ENCODE data around the gene ZNF682.
"Not testable (repeated sequence)": the region's sequence is repeated elsewhere in the genome, so short reads cannot be mapped to it uniquely, and the experiment has no call there.

The ZNF682 gene

DNA sequence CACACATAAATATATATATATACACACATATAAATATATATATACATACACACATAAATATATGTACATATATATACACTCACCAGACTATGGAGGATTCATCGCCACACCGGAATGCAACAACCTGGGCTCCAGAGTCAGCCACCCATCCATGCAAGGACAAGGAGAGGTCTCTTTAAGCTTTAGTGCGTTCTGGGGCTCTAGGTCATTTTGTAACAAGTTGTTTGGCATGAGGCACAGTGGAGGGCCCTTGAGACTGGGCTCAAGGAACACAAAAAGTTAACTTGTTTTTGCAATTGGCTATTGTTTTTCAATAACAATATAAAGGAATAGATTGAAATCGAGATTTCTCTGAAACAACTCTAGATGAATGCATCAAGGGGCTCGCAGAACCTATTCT lies 33.6 kb upstream of the ZNF682 start:
- TF ChIP-seq ZNF776 (tag by site-specific recombination; IDR thresholded peaks at IDR 0.05; ENCODE audit: borderline replicate concordance) (no peak), ZNF529 (tag by site-specific recombination; IDR thresholded peaks at IDR 0.05; ENCODE audit: insufficient replicate concordance) (no peak)
- Histone ChIP-seq H3K27ac (ENCODE audit: extremely low read depth, low read depth, low read length) (no peak overlapping the region), H3K4me1 (ENCODE audit: control insufficient read depth, insufficient read depth, low read length) (no peaks in the 10 kb centered on the region), H3K9me3 (ENCODE audit: control insufficient read depth, insufficient read depth, low read depth, low read length) (no peaks in the 10 kb centered on the region), H3K36me3 (ENCODE audit: control insufficient read depth in 2 of 2, insufficient read depth in 1 of 2, low read length in 2 of 2) (no peaks in the 10 kb centered on the region), H3K4me3 (ENCODE audit: low read depth, low read length) (no peak overlapping the region)
- ChIA-PET POLR2A (no interaction called here), CTCF (no interaction called here)

DNA sequence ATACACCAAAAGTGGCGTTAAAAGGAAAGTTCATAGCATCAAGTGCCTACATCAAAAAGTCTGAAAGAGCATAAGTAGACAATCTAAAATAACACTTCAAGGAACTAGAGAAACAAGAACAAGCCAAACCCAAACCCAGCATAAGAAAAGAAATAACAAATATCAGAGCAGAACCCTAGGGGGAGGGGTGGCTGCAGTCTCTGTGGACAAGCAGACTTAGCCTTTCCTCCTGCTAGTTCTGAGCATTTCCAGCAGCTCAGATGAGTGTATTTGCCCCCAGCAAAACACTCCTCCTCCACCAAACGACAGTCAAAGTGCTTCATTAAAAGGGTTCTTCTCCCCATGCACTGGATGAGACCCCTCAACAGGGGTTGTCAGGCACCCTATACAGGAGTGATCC lies 31.4 kb upstream of the ZNF682 start:
- Histone ChIP-seq H3K36me3 (ENCODE audit: control insufficient read depth in 2 of 2, insufficient read depth in 1 of 2, low read length in 2 of 2) (no peaks in the 10 kb centered on the region), H3K27ac (ENCODE audit: extremely low read depth, low read depth, low read length) (no peak overlapping the region), H3K4me3 (ENCODE audit: low read depth, low read length) (no peak overlapping the region), H3K4me1 (ENCODE audit: control insufficient read depth, insufficient read depth, low read length) (no peaks in the 10 kb centered on the region), H3K9me3 (ENCODE audit: control insufficient read depth, insufficient read depth, low read depth, low read length) (no peaks in the 10 kb centered on the region)
- ChIA-PET POLR2A (no interaction called here), CTCF (no interaction called here)
- no peak for TF ChIP-seq ZNF175 (tag by site-specific recombination; IDR thresholded peaks at IDR 0.05)
- TF ChIP-seq, protein P1, sequence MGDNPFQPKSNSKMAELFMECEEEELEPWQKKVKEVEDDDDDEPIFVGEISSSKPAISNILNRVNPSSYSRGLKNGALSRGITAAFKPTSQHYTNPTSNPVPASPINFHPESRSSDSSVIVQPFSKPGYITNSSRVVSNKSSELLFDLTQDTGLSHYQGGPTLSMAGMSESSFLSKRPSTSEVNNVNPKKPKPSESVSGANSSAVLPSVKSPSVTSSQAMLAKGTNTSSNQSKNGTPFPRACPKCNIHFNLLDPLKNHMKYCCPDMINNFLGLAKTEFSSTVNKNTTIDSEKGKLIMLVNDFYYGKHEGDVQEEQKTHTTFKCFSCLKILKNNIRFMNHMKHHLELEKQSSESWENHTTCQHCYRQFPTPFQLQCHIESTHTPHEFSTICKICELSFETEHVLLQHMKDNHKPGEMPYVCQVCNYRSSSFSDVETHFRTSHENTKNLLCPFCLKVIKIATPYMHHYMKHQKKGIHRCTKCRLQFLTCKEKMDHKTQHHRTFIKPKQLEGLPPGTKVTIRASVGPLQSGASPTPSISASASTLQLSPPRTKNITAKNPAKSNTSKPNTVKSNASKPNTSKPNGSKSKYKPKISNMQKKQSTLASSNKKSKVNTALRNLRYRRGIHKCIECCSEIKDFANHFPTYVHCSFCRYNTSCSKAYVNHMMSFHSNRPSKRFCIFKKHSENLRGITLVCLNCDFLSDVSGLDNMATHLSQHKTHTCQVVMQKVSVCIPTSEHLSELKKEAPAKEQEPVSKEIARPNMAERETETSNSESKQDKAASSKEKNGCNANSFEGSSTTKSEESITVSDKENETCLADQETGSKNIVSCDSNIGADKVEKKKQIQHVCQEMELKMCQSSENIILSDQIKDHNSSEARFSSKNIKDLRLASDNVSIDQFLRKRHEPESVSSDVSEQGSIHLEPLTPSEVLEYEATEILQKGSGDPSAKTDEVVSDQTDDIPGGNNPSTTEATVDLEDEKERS (tag by site-specific recombination; IDR thresholded peaks at IDR 0.05) = no peak
- no peak for TF ChIP-seq ZNF133 (tag by site-specific recombination; IDR thresholded peaks at IDR 0.05)
- TF ChIP-seq KLF10 (tag by site-specific recombination; IDR thresholded peaks at IDR 0.05) = no peak
- TF ChIP-seq ZNF843 (tag by site-specific recombination; IDR thresholded peaks at IDR 0.05) = no peak
- TF ChIP-seq, protein P2, sequence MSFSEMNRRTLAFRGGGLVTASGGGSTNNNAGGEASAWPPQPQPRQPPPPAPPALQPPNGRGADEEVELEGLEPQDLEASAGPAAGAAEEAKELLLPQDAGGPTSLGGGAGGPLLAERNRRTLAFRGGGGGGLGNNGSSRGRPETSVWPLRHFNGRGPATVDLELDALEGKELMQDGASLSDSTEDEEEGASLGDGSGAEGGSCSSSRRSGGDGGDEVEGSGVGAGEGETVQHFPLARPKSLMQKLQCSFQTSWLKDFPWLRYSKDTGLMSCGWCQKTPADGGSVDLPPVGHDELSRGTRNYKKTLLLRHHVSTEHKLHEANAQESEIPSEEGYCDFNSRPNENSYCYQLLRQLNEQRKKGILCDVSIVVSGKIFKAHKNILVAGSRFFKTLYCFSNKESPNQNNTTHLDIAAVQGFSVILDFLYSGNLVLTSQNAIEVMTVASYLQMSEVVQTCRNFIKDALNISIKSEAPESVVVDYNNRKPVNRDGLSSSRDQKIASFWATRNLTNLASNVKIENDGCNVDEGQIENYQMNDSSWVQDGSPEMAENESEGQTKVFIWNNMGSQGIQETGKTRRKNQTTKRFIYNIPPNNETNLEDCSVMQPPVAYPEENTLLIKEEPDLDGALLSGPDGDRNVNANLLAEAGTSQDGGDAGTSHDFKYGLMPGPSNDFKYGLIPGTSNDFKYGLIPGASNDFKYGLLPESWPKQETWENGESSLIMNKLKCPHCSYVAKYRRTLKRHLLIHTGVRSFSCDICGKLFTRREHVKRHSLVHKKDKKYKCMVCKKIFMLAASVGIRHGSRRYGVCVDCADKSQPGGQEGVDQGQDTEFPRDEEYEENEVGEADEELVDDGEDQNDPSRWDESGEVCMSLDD (tag by site-specific recombination; IDR thresholded peaks at IDR 0.05) = no peak
- TF ChIP-seq, protein P3, sequence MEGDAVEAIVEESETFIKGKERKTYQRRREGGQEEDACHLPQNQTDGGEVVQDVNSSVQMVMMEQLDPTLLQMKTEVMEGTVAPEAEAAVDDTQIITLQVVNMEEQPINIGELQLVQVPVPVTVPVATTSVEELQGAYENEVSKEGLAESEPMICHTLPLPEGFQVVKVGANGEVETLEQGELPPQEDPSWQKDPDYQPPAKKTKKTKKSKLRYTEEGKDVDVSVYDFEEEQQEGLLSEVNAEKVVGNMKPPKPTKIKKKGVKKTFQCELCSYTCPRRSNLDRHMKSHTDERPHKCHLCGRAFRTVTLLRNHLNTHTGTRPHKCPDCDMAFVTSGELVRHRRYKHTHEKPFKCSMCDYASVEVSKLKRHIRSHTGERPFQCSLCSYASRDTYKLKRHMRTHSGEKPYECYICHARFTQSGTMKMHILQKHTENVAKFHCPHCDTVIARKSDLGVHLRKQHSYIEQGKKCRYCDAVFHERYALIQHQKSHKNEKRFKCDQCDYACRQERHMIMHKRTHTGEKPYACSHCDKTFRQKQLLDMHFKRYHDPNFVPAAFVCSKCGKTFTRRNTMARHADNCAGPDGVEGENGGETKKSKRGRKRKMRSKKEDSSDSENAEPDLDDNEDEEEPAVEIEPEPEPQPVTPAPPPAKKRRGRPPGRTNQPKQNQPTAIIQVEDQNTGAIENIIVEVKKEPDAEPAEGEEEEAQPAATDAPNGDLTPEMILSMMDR (tag by site-specific recombination; IDR thresholded peaks at IDR 0.05) = no peak
- TF ChIP-seq ZNF2 (tag by site-specific recombination; IDR thresholded peaks at IDR 0.05) = no peak
- TF ChIP-seq ZFP37 (tag by site-specific recombination; IDR thresholded peaks at IDR 0.05) = no peak
- no peak for TF ChIP-seq ZNF830 (tag by site-specific recombination; IDR thresholded peaks at IDR 0.05; ENCODE audit: low read depth)

DNA sequence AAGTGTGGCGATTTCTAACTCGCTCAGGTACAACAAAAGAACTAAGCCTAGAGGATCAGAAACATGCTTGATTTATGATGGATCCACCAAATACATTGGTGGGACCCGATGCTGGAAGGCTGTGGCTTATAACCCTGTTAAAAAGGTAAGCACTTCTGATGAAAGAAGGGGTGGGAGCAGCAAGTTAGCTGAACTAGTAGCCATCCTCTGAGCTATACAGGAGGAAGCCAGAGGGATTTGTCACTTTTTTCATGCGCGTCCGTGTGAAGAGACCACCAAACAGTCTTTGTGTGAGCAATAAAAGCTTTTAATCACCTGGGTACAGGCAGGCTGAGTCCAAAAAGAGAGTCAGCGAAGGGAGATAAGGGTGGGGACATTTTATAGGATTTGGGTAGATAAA lies 29.3 kb upstream of the ZNF682 start:
- H3K36me3 ChIP-seq (ENCODE audit: control insufficient read depth in 2 of 2, insufficient read depth in 1 of 2, low read length in 2 of 2); H3K9me3 ChIP-seq (ENCODE audit: control insufficient read depth, insufficient read depth, low read depth, low read length); H3K4me3 ChIP-seq (ENCODE audit: low read depth, low read length); CTCF ChIA-PET; POLR2A ChIA-PET; H3K27ac ChIP-seq (ENCODE audit: extremely low read depth, low read depth, low read length); H3K4me1 ChIP-seq (ENCODE audit: control insufficient read depth, insufficient read depth, low read length): not testable (repeated sequence)
